ENCODE results near the gene GSK3B.

GSK3B gene

DNA sequence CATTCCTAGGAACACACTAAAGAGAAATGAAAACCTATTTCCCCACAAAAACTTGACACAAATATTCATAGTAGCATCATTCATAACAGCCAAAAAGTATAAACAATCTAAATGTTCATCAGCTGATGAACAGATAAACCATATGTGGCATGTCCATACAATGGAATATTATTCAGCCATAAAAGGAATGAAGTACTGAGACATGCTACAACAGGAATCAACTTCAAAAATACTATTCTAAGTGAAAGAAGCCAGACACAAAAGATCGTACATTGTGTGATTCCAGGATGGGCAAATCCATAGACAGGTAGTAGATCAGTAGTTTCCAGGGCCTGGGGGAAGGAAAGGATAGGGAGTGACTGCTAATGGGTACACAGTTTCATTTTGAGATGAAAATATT is 118.0 kb downstream of the GSK3B start:
- Histone ChIP-seq H3K36me3 (ENCODE audit: control insufficient read depth, insufficient read depth, low read length) (no peaks in the 10 kb centered on the region), H3K27me3 (ENCODE audit: control insufficient read depth, insufficient read depth, low read length) (no peaks in the 10 kb centered on the region), H3K9me3 (ENCODE audit: control insufficient read depth, insufficient read depth, low read depth, low read length) (no peaks in the 10 kb centered on the region; the same call in 1 of the 2 replicates), H3K4me1 (ENCODE audit: control insufficient read depth, insufficient read depth, low read length) (no peaks in the 10 kb centered on the region), H3K4me3 (ENCODE audit: low read depth, low read length) (no peak overlapping the region), H3K9ac (ENCODE audit: low read length) (no peak overlapping the region), H3K27ac (ENCODE audit: low read depth, low read length) (no peak overlapping the region)

DNA sequence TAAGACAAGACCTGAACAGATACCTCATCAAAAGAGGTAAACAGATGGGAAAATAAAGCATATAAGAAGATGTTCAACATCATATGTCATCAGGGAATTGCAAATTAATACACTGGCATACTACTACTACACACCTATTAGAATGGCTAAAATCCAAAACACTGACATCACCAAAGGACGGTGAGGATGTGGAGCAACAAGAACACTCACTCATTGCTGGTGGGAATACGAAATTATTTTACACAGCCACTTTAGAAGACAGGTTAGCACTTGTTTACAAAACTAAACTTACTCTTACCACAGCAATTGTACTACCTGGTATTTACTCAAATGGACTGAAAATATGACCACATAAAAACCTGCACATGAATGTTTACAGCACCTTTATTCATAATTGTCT is 119.6 kb downstream of the GSK3B start:
- no peaks in the 10 kb centered on the region for H3K36me3 ChIP-seq (ENCODE audit: control insufficient read depth, insufficient read depth, low read length)
- no peaks in the 10 kb centered on the region; the same call in 1 of the 2 replicates for H3K9me3 ChIP-seq (ENCODE audit: control insufficient read depth, insufficient read depth, low read depth, low read length)
- H3K4me1 ChIP-seq (ENCODE audit: control insufficient read depth, insufficient read depth, low read length) = no peaks in the 10 kb centered on the region
- H3K27ac ChIP-seq (ENCODE audit: low read depth, low read length) = no peak overlapping the region
- no peaks in the 10 kb centered on the region for H3K27me3 ChIP-seq (ENCODE audit: control insufficient read depth, insufficient read depth, low read length)
- H3K9ac ChIP-seq (ENCODE audit: low read length) = no peak overlapping the region
- H3K4me3 ChIP-seq (ENCODE audit: low read depth, low read length) = no peak overlapping the region

DNA sequence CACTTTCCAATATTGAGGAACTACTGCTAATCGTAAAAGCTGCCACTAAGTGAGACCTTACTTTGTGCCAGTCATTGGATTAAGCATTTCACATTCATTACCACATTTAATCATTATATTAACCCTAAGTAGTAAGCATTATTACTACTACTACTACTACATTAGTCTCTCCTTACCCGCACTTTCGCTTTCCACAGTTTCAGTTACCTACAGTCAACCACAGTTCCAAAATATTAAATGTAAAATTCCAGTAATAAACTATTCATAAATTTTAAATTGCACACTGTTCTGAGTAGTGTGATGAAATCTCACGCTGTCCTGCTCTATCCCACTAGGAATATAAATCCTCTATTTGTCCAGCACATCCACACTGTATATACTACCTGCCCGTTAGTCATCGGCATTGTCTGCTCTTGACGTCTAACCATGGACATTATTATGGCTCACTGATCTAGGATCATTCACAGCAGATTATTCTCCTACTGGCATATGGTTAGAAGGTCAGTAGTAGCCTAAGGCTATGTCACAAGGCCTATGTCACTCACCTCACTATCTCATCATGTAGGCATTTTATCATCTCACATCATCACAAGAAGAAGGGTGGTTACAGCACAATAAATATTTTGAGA is 121.1 kb downstream of the GSK3B start:
- H3K9me3 ChIP-seq (ENCODE audit: control insufficient read depth, insufficient read depth, low read depth, low read length) = no peaks in the 10 kb centered on the region
- H3K4me1 ChIP-seq (ENCODE audit: control insufficient read depth, insufficient read depth, low read length) = no peaks in the 10 kb centered on the region
- H3K9ac ChIP-seq (ENCODE audit: low read length) = no peak overlapping the region
- H3K27me3 ChIP-seq (ENCODE audit: control insufficient read depth, insufficient read depth, low read length) = no peaks in the 10 kb centered on the region
- H3K4me3 ChIP-seq (ENCODE audit: low read depth, low read length) = no peak overlapping the region
- no peaks in the 10 kb centered on the region for H3K36me3 ChIP-seq (ENCODE audit: control insufficient read depth, insufficient read depth, low read length)
- H3K27ac ChIP-seq (ENCODE audit: low read depth, low read length) = no peak overlapping the region

DNA sequence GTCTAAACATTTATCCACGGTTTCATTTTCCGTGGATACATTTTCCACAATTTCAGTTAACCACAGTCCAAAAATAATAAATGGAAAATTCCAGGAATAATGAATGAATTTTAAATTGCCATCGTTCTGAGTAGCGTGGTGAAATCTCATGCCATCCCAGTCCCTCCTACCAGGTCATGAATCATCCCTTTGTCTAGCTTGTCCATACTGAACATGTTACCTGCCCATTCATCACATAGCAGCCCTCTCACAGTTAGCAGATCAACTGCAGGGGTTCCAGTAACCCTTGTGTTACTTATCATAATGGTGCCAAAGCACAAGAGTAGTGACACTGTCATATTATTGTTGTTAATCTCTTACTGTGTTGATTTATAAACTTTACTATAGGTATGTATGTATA is 124.5 kb downstream of the GSK3B start:
- Histone ChIP-seq H3K27ac (ENCODE audit: low read depth, low read length) (no peak overlapping the region), H3K36me3 (ENCODE audit: control insufficient read depth, insufficient read depth, low read length) (no peaks in the 10 kb centered on the region), H3K9me3 (ENCODE audit: control insufficient read depth, insufficient read depth, low read depth, low read length) (no peaks in the 10 kb centered on the region), H3K27me3 (ENCODE audit: control insufficient read depth, insufficient read depth, low read length) (no peaks in the 10 kb centered on the region), H3K4me3 (ENCODE audit: low read depth, low read length) (no peak overlapping the region), H3K4me1 (ENCODE audit: control insufficient read depth, insufficient read depth, low read length) (no peaks in the 10 kb centered on the region), H3K9ac (ENCODE audit: low read length) (no peak overlapping the region)

DNA sequence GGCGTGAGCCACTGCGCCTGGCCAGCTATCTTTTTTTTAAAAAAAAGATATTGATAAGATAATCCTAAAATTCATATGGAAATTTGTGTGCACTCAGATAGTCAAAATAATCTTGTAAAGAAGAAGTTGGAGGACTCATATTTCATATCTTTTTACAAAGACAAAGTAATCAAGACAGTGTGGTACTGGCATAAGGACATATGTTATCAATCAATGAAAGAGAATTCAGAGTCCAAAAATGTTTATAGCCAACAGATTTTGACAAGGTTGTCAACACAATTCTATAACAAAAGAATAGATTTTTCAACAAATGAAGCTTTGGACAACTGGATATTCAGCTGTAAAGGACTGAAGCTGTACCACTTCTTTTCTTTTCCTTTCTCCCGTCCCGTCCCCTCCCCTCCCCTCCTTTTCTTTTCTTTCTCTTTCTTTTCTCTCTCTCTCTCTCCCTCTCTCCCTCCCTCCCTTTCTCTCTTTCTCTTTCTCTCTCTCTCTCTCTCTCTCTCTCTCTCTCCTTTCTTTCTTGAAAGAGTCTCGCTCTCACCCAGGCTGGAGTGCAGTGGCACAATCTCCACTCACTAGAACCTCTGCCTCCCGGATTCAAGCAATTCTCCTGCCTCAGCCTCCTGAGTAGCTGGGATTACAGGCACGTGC is 126.8 kb downstream of the GSK3B start:
- Histone ChIP-seq H3K4me3 (ENCODE audit: low read depth, low read length) (no peak overlapping the region), H3K36me3 (ENCODE audit: control insufficient read depth, insufficient read depth, low read length) (no peaks in the 10 kb centered on the region), H3K4me1 (ENCODE audit: control insufficient read depth, insufficient read depth, low read length) (no peaks in the 10 kb centered on the region), H3K9me3 (ENCODE audit: control insufficient read depth, insufficient read depth, low read depth, low read length) (no peaks in the 10 kb centered on the region), H3K27ac (ENCODE audit: low read depth, low read length) (no peak overlapping the region), H3K9ac (ENCODE audit: low read length) (no peak overlapping the region), H3K27me3 (ENCODE audit: control insufficient read depth, insufficient read depth, low read length) (no peaks in the 10 kb centered on the region)

DNA sequence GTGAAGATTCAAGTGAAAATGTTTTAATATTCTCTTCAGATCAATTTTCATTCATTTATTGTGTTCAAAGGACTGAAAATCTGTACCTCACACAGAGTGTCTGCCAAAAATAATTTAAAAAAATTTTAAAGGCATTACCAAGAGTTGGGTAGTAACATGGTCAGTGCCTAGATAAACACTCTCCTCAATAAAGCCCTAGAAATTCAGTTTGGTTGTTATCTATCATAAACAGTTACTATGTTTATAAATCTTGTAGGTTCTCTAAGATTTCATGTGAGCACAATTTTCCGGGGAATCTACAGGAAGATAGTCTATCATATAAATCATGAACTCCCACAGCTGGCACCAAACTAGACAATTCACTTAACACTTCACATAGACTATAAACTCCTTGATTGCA is 128.6 kb downstream of the GSK3B start:
- Histone ChIP-seq H3K36me3 (ENCODE audit: control insufficient read depth, insufficient read depth, low read length) (no peaks in the 10 kb centered on the region), H3K9me3 (ENCODE audit: control insufficient read depth, insufficient read depth, low read depth, low read length) (no peaks in the 10 kb centered on the region), H3K4me3 (ENCODE audit: low read depth, low read length) (no peak overlapping the region), H3K9ac (ENCODE audit: low read length) (no peak overlapping the region), H3K27ac (ENCODE audit: low read depth, low read length) (no peak overlapping the region), H3K4me1 (ENCODE audit: control insufficient read depth, insufficient read depth, low read length) (no peaks in the 10 kb centered on the region), H3K27me3 (ENCODE audit: control insufficient read depth, insufficient read depth, low read length) (no peaks in the 10 kb centered on the region)

DNA sequence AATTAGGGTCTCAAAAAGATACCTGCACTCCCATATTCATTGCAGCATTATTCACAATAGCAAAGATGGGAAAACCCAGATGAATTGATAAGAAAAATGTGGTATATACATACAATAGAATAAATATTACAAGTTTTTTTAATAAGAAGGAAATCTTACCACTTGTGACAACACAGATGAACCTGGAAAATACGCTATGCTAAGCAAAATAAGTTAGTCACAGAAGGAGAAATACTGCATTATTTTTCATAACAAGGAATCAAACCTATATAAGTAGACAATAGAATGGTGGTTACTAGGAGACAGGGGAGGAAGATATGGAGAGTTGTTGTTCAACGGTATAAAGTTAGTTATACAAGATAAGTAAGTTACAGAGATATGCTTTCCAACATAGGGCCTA is 130.0 kb downstream of the GSK3B start:
- H3K9me3 ChIP-seq (ENCODE audit: control insufficient read depth, insufficient read depth, low read depth, low read length) = no peaks in the 10 kb centered on the region
- H3K27ac ChIP-seq (ENCODE audit: low read depth, low read length) = no peak overlapping the region
- H3K36me3 ChIP-seq (ENCODE audit: control insufficient read depth, insufficient read depth, low read length) = no peaks in the 10 kb centered on the region
- no peaks in the 10 kb centered on the region for H3K27me3 ChIP-seq (ENCODE audit: control insufficient read depth, insufficient read depth, low read length)
- no peaks in the 10 kb centered on the region for H3K4me1 ChIP-seq (ENCODE audit: control insufficient read depth, insufficient read depth, low read length)
- H3K4me3 ChIP-seq (ENCODE audit: low read depth, low read length) = no peak overlapping the region
- H3K9ac ChIP-seq (ENCODE audit: low read length) = no peak overlapping the region

DNA sequence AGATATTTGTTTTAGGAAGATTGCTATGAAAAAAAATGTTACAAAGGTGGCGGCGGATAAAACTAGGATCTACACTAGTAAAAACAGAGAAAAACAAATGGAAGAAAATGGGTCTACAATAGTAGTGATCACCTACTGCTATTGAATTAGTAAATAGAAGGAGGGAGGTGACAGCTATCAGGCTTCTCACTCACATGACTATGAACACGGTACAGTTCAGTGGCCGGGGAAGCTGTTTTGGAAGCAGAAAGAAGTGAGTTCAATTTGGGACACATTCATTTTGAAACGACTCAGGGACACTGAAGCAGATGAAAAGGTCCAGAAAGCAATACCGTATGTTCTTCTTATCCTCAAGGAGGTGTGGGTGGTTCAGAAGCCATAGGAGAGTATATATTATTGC is 138.3 kb downstream of the GSK3B start:
- Histone ChIP-seq H3K4me3 (ENCODE audit: low read depth, low read length) (no peak overlapping the region), H3K27me3 (ENCODE audit: control insufficient read depth, insufficient read depth, low read length) (no peaks in the 10 kb centered on the region), H3K27ac (ENCODE audit: low read depth, low read length) (no peak overlapping the region), H3K9me3 (ENCODE audit: control insufficient read depth, insufficient read depth, low read depth, low read length) (no peaks in the 10 kb centered on the region), H3K36me3 (ENCODE audit: control insufficient read depth, insufficient read depth, low read length) (no peaks in the 10 kb centered on the region), H3K4me1 (ENCODE audit: control insufficient read depth, insufficient read depth, low read length) (peaks cover 1% of the 10 kb centered on the region; the same call in 1 of the 2 replicates), H3K9ac (ENCODE audit: low read length) (no peak overlapping the region)

DNA sequence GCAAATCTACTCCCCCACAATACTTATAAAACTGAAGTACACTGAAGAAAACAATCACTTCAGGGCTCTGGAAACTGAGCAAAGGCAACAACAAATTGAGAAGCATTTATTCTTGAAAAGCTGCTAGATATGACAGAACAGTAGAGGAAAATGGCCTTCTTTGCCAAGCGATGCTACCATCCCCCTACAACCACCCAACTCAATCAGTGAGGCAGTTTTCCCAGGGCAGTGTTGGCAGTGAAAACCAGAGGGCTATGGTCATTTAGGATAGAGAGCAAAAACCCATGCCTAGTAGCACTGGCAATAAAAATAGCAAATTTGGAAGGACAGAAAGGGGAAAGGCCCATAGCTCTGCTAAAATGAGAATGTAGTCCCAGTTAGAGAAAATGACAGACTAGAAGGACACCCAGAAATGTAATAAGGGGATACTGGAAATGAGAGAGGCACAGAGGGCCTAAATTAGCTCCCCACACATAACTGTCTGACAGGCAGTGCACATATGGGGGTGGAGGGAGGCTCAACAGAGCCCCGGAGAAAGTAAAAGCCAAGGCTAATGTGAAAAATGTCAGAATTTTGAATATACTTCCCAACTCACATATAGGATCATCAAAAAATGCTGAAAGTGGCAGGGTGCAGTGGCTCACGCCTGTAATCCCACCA is 143.5 kb downstream of the GSK3B start:
- H3K9ac ChIP-seq (ENCODE audit: low read length) = no peak overlapping the region

DNA sequence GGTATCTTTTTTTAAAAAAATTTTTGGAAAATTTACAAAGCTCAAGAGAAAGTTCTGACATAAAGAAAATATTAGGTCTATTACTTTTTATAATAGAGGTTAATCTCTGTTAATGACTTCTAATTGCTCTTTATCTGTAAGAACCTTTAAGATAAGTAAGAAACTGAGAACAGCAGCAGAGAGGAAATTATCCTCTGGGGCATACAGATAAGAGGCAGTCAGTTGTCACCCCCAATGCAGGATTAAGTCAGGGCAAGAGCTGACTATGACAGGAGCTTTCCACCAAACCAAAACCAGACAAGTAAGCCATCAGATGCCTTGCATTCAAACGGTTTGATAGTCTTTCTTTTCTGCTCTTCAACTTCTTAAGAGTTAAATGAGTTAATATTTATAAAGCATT is 149.0 kb downstream of the GSK3B start:
- Histone ChIP-seq H3K36me3 (ENCODE audit: control insufficient read depth, insufficient read depth, low read length) (peaks cover 3% of the 10 kb centered on the region; the same call in 1 of the 2 replicates), H3K27ac (ENCODE audit: low read depth, low read length) (no peak overlapping the region; the same call in 1 of the 2 replicates), H3K4me1 (ENCODE audit: control insufficient read depth, insufficient read depth, low read length) (no peaks in the 10 kb centered on the region), H3K9me3 (ENCODE audit: control insufficient read depth, insufficient read depth, low read depth, low read length) (no peaks in the 10 kb centered on the region), H3K9ac (ENCODE audit: low read length) (no peak overlapping the region), H3K4me3 (ENCODE audit: low read depth, low read length) (no peak overlapping the region), H3K27me3 (ENCODE audit: control insufficient read depth, insufficient read depth, low read length) (no peaks in the 10 kb centered on the region)

More for the DNA sequence above, 143.5 kb downstream of the GSK3B start:
- no peaks in the 10 kb centered on the region for H3K9me3 ChIP-seq (ENCODE audit: control insufficient read depth, insufficient read depth, low read depth, low read length)
- H3K27ac ChIP-seq (ENCODE audit: low read depth, low read length) = no peak overlapping the region
- H3K27me3 ChIP-seq (ENCODE audit: control insufficient read depth, insufficient read depth, low read length) = no peaks in the 10 kb centered on the region
- H3K36me3 ChIP-seq (ENCODE audit: control insufficient read depth, insufficient read depth, low read length) = peaks cover 3% of the 10 kb centered on the region; the same call in 1 of the 2 replicates
- H3K4me1 ChIP-seq (ENCODE audit: control insufficient read depth, insufficient read depth, low read length) = peaks cover 4% of the 10 kb centered on the region; the same call in 1 of the 2 replicates
- no peak overlapping the region for H3K4me3 ChIP-seq (ENCODE audit: low read depth, low read length)

DNA sequence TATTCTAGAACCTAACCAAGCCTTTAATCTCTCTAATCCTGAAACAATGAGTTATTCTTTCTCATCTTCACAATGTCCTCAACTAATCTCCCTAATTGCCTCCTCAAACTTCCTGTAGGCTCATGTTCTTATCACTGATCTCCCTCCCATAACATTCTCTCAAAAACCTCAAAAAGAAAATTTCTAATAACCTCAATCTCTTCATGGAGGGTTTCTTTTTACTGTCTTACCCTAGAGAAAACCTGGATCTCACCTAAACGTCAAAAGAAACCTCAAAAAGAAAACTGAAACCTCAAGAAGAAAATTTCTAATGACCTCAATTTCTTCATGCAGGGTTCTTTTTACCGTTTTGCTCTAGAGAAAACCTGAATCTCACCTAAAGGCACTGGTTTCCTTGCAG is 150.2 kb downstream of the GSK3B start:
- H3K4me1 ChIP-seq (ENCODE audit: control insufficient read depth, insufficient read depth, low read length) = no peaks in the 10 kb centered on the region
- no peaks in the 10 kb centered on the region for H3K27me3 ChIP-seq (ENCODE audit: control insufficient read depth, insufficient read depth, low read length)
- H3K9me3 ChIP-seq (ENCODE audit: control insufficient read depth, insufficient read depth, low read depth, low read length) = no peaks in the 10 kb centered on the region
- H3K4me3 ChIP-seq (ENCODE audit: low read depth, low read length) = no peak overlapping the region
- H3K27ac ChIP-seq (ENCODE audit: low read depth, low read length) = no peak overlapping the region
- H3K36me3 ChIP-seq (ENCODE audit: control insufficient read depth, insufficient read depth, low read length) = peaks cover 3% of the 10 kb centered on the region; the same call in 1 of the 2 replicates
- H3K9ac ChIP-seq (ENCODE audit: low read length) = no peak overlapping the region

Data from HUES6 (cell line).